Neural crest cell (in vitro differentiated cells): ENCODE measurements around the gene SCTR. TPM values are rescaled to one million over a fixed set of nuclear protein-coding genes. Genes with fewer than 3 reads are reported as not detected.
A peak's percentile ranks its signal among the peaks of the same experiment; 100 is the strongest.

Source experiments
- DNase-seq: peaks from one replicate; pipeline ENCODE4 v3.0.0; 2021; ENCODE audit warnings: low read depth, mixed read lengths, low spot score
- H3K27ac Mint-ChIP-seq: one replicate; pipeline ENCODE4 v1.8.0; 2021; ENCODE audit warnings: mild to moderate bottlenecking, mixed read lengths; ENCODE audit not compliant: unreplicated experiment
- H3K27me3 Mint-ChIP-seq: 2 replicates; pipeline ENCODE4 v1.8.0; 2021; ENCODE audit warnings: low read depth, mild to moderate bottlenecking, mixed read lengths
- H3K36me3 Mint-ChIP-seq: 2 replicates; pipeline ENCODE4 v1.8.0; 2021; ENCODE audit warnings: low read depth, mild to moderate bottlenecking, mixed read lengths
- H3K4me1 Mint-ChIP-seq: 2 replicates; pipeline ENCODE4 v1.8.0; 2021; ENCODE audit warnings: mixed read lengths
- H3K4me3 Mint-ChIP-seq: one replicate; pipeline ENCODE4 v1.8.0; 2021; ENCODE audit warnings: mild to moderate bottlenecking, mixed read lengths
- H3K9me3 Mint-ChIP-seq: 2 replicates; pipeline ENCODE4 v1.8.0; 2021; ENCODE audit warnings: mixed read lengths
- CTCF ChIP-seq: fragments of 200-600 bp; sonication (generic); conservative IDR thresholded peaks from 2 replicates; pipeline ENCODE4 v1.5.0; 2021; ENCODE audit warnings: antibody characterized with exemption, mild to moderate bottlenecking
- total RNA-seq: library from RNA; stranded (reverse); gene quantifications from 2 replicates; pipeline ENCODE4 v1.2.1, GENCODE V29; 2021

SCTR gene
- total RNA-seq, 1 donor from 2014 or later = not detected

- Mint-ChIP-seq H3K9me3 (peaks cover 6% of the 10 kb centered on the region), H3K27me3 (peaks cover 14% of the 10 kb centered on the region), H3K36me3 (peaks cover 6% of the 10 kb centered on the region), H3K4me3 (no peak overlapping the region), H3K27ac (peak overlapping the region; percentile 68), H3K4me1 (peaks cover 60% of the 10 kb centered on the region)
- TF ChIP-seq CTCF = no peak
- no peak for DNase-seq
Observed at GRCh38 chr2:119425620-119426395, 98.5 kb downstream of the SCTR start.

- no peak for TF ChIP-seq CTCF
- DNase-seq = no peak
- no peak overlapping the region for H3K27ac Mint-ChIP-seq
- H3K9me3 Mint-ChIP-seq = peaks cover 6% of the 10 kb centered on the region
- peaks cover 9% of the 10 kb centered on the region for H3K27me3 Mint-ChIP-seq
- peaks cover 55% of the 10 kb centered on the region for H3K4me1 Mint-ChIP-seq
- H3K36me3 Mint-ChIP-seq = peaks cover 6% of the 10 kb centered on the region
- no peak overlapping the region for H3K4me3 Mint-ChIP-seq
Observed at GRCh38 chr2:119425119-119425405, 99.2 kb downstream of the SCTR start.

- no peak overlapping the region for H3K4me3 Mint-ChIP-seq
- peaks cover 9% of the 10 kb centered on the region for H3K27me3 Mint-ChIP-seq
- H3K36me3 Mint-ChIP-seq = peaks cover 6% of the 10 kb centered on the region
- peaks cover 51% of the 10 kb centered on the region for H3K4me1 Mint-ChIP-seq
- DNase-seq = no peak
- no peak for TF ChIP-seq CTCF
- no peak overlapping the region for H3K27ac Mint-ChIP-seq
- H3K9me3 Mint-ChIP-seq = peaks cover 6% of the 10 kb centered on the region
Observed at GRCh38 chr2:119424284-119425118, 99.8 kb downstream of the SCTR start.

- Mint-ChIP-seq H3K4me1 (peaks cover 44% of the 10 kb centered on the region), H3K9me3 (peaks cover 6% of the 10 kb centered on the region), H3K4me3 (no peak overlapping the region), H3K36me3 (peaks cover 6% of the 10 kb centered on the region), H3K27me3 (peaks cover 9% of the 10 kb centered on the region), H3K27ac (no peak overlapping the region)
- TF ChIP-seq CTCF = no peak
- DNase-seq = no peak
Observed at GRCh38 chr2:119423811-119424210, 100.5 kb downstream of the SCTR start.

GRCh38 chr2:119423108-119423444 is 101.2 kb downstream of the SCTR start:
- Mint-ChIP-seq H3K4me1 (peaks cover 37% of the 10 kb centered on the region), H3K27ac (peak overlapping the region; percentile 40)
- TF ChIP-seq CTCF = no peak

More at GRCh38 chr2:119423108-119423444, 101.2 kb downstream of the SCTR start:
- Mint-ChIP-seq H3K4me3 (no peak overlapping the region), H3K27me3 (peaks cover 9% of the 10 kb centered on the region), H3K9me3 (peaks cover 6% of the 10 kb centered on the region), H3K36me3 (peaks cover 6% of the 10 kb centered on the region)
- no peak for DNase-seq
